ENCODE measurements around the gene DNLZ.
A peak's percentile ranks its signal among the peaks of the same experiment; 100 is the strongest.

DNA sequence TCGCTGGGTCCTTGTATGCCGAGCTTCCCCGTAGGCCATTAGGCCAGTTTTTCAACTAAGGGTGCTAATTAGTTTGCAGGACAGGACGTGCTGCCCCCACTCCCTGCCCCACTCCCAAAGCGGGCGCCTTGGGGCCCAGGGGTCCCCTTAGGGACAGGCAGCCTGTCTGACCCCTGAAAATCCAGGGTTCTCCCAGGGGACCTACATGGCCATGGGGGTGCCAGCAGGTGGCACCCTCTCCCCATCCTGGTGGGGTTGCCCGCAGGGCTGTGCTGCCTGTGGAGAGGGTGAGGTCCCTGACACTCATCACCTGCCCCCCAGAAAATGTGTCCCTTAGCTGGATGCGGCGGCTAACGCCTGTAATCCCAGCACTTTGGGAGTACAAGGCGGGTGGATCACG is 51.1 kb downstream of the DNLZ start:
- TF ChIP-seq POLR2A (IDR thresholded peaks at IDR 0.05), result no peak
- TF ChIP-seq, protein P1, sequence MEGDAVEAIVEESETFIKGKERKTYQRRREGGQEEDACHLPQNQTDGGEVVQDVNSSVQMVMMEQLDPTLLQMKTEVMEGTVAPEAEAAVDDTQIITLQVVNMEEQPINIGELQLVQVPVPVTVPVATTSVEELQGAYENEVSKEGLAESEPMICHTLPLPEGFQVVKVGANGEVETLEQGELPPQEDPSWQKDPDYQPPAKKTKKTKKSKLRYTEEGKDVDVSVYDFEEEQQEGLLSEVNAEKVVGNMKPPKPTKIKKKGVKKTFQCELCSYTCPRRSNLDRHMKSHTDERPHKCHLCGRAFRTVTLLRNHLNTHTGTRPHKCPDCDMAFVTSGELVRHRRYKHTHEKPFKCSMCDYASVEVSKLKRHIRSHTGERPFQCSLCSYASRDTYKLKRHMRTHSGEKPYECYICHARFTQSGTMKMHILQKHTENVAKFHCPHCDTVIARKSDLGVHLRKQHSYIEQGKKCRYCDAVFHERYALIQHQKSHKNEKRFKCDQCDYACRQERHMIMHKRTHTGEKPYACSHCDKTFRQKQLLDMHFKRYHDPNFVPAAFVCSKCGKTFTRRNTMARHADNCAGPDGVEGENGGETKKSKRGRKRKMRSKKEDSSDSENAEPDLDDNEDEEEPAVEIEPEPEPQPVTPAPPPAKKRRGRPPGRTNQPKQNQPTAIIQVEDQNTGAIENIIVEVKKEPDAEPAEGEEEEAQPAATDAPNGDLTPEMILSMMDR (IDR thresholded peaks at IDR 0.05), result peak; percentile 45 to 68 (median 60)

Measured in heart left ventricle (tissue), 13 donors.